B cell (primary cell): ENCODE results near the gene SMIM26. TPM values are rescaled to one million over a fixed set of nuclear protein-coding genes. Genes with fewer than 3 reads are reported as not detected.

Source experiments
- ATAC-seq: fragments of 200-7000 bp; cut with Tn5 transposase; one replicate; pipeline ENCODE4 v1.10.0; 2021; ENCODE audit warnings: low read depth, mild to moderate bottlenecking, moderate number of reproducible peaks, moderate library complexity
- CTCF ChIA-PET: fragments of 350-600 bp; sonication (Branson Sonifier 250); formaldehyde crosslinking; loops from one replicate; lab custom pipeline; 2021; ENCODE audit warnings: antibody characterized with exemption, inconsistent platforms; lab: Charles Lee
- POLR2A ChIA-PET: fragments of 350-600 bp; sonication (Branson Sonifier 250); formaldehyde crosslinking; loops from one replicate; lab custom pipeline; 2021; ENCODE audit warnings: antibody characterized with exemption; lab: Charles Lee
- DNase-seq: peaks from one replicate; pipeline ENCODE4 v3.0.0; 2013
- H2AFZ ChIP-seq: 2 replicates; pipeline ENCODE4 v1.6.1; 2012; ENCODE audit warnings: mild to moderate bottlenecking, low read depth, low read length; ENCODE audit not compliant: insufficient read depth, poor library complexity, severe bottlenecking
- H3K27ac ChIP-seq, 2 donors: 1 replicate in 1 of 2; 2 replicates in 1 of 2; pipeline ENCODE4 v1.5.1; 2012 to 2013; ENCODE audit warnings: low read length in 2 of 2, mild to moderate bottlenecking in 2 of 2, moderate library complexity in 1 of 2
- H3K27me3 ChIP-seq, 4 experiments: fragments of 200-600 bp in 1 of 4; sonication (generic) in 1 of 4; replicated peaks in 1 of 4; 1 replicate in 2 of 4; 2 replicates in 2 of 4; pipeline versions ENCODE4 v1.6.1 to v1.7.0; 2013 to 2016; ENCODE audit warnings: low read length in 3 of 4, mild to moderate bottlenecking in 2 of 4, mixed read lengths in 1 of 4, moderate library complexity in 1 of 4; ENCODE audit not compliant: insufficient read depth in 4 of 4, control insufficient read depth in 3 of 4; ENCODE audit errors: control extremely low read depth in 1 of 4
- H3K36me3 ChIP-seq, 2 experiments: replicated peaks in 1 of 2; 1 replicate in 1 of 2; 2 replicates in 1 of 2; pipeline versions ENCODE4 v1.6.1 to v1.7.1; 2013; ENCODE audit warnings: low read length in 1 of 2; ENCODE audit not compliant: insufficient read depth in 2 of 2, control insufficient read depth in 1 of 2; ENCODE audit errors: control extremely low read depth in 1 of 2, extremely low read depth in 1 of 2
- H3K4me1 ChIP-seq, 2 donors: fragments of 200-600 bp in 1 of 2; sonication (generic) in 1 of 2; 1 replicate in 1 of 2; 2 replicates in 1 of 2; pipeline versions ENCODE4 v1.5.1 to v1.6.1; 2013 to 2017; ENCODE audit warnings: low read length in 2 of 2; ENCODE audit not compliant: control insufficient read depth in 2 of 2, insufficient read depth in 2 of 2
- H3K4me2 ChIP-seq: replicated peaks from 2 replicates; pipeline ENCODE3; 2012; ENCODE audit warnings: mild to moderate bottlenecking, low read depth, low read length; ENCODE audit not compliant: poor library complexity, severe bottlenecking
- H3K4me3 ChIP-seq, 5 experiments: fragments of 200-600 bp in 1 of 5; sonication (generic) in 1 of 5; 1 replicate in 3 of 5; 2 replicates in 2 of 5; pipeline versions ENCODE4 v1.5.1 to v1.7.0; 2011 to 2016; ENCODE audit warnings: low read length in 4 of 5, mild to moderate bottlenecking in 4 of 5, low read depth in 2 of 5, control low read depth in 1 of 5, moderate library complexity in 1 of 5; ENCODE audit not compliant: insufficient read depth in 1 of 5; ENCODE audit errors: control extremely low read depth in 1 of 5, extremely low read depth in 1 of 5
- H3K79me2 ChIP-seq: fragments of 200-600 bp; sonication (generic); one replicate; pipeline ENCODE4 v1.6.0; 2016; ENCODE audit warnings: low read length; ENCODE audit not compliant: control insufficient read depth, insufficient read depth
- H3K9ac ChIP-seq: fragments of 200-600 bp; sonication (generic); 2 replicates; pipeline ENCODE4 v1.6.1; 2017; ENCODE audit warnings: mild to moderate bottlenecking, low read length, moderate library complexity
- H3K9me3 ChIP-seq, 3 donors: one replicate each; pipeline versions ENCODE4 v1.6.1 to v1.7.1; 2013; ENCODE audit warnings: low read length in 2 of 3; ENCODE audit not compliant: control insufficient read depth in 2 of 3, insufficient read depth in 1 of 3; ENCODE audit errors: control extremely low read depth in 1 of 3
- H4K20me1 ChIP-seq: 2 replicates; pipeline ENCODE4 v1.6.0; 2012; ENCODE audit warnings: mild to moderate bottlenecking, low read length; ENCODE audit not compliant: insufficient read depth, control insufficient read depth, poor library complexity, severe bottlenecking
- H3K27ac Mint-ChIP-seq: one replicate; pipeline ENCODE4 v1.8.0; 2021; ENCODE audit warnings: mixed read lengths
- H3K27me3 Mint-ChIP-seq: one replicate; pipeline ENCODE4 v1.8.0; 2021; ENCODE audit warnings: mixed read lengths
- H3K4me1 Mint-ChIP-seq: one replicate; pipeline ENCODE4 v1.8.0; 2021; ENCODE audit warnings: mixed read lengths
- H3K4me3 Mint-ChIP-seq: one replicate; pipeline ENCODE4 v1.8.0; 2021; ENCODE audit warnings: mixed read lengths
- H3K9me3 Mint-ChIP-seq: one replicate; pipeline ENCODE4 v1.8.0; 2022; ENCODE audit warnings: mixed read lengths; ENCODE audit not compliant: insufficient read depth
- CTCF ChIP-seq: fragments of 200-600 bp; IDR thresholded peaks from one replicate; pipeline ENCODE4 v1.8.0; 2022; ENCODE audit warnings: antibody characterized with exemption, mild to moderate bottlenecking
- EZH2 ChIP-seq: IDR thresholded peaks from 2 replicates; pipeline ENCODE4 v1.6.1; 2012; ENCODE audit warnings: borderline replicate concordance, low read depth, mild to moderate bottlenecking, moderate library complexity, low read length; ENCODE audit not compliant: insufficient read depth, poor library complexity, severe bottlenecking
- intact Hi-C: fragments of 100-400 bp; cut with micrococcal nuclease; formaldehyde crosslinking; loops from one replicate; pipeline ENCODE4 v1.10.0; 2022
- polyA plus RNA-seq: library from polyadenylated mRNA; depleted of rRNA; stranded (reverse); fragments of >200 nt; gene quantifications from 2 replicates; pipeline ENCODE4 v1.2.3, GENCODE V29; 2012
- total RNA-seq, 2 donors: library from RNA; stranded (reverse); fragments of 120-200 nt in 1 of 2; gene quantifications; 1 replicate in 1 of 2; 2 replicates in 1 of 2; pipeline versions ENCODE4 v1.2.3 to v1.2.4, GENCODE V29; 2013 to 2022

The SMIM26 gene
- total and polyA plus RNA-seq, 2 donors (not counting 1 experiment from before 2014, with no cell fraction given), result 47.7 to 100 TPM

GRCh38 chr20:18596270-18596669 lies 29.0 kb downstream of the SMIM26 start:
- H2AFZ ChIP-seq, result no peak overlapping the region
- TF ChIP-seq EZH2 (no peak), CTCF (no peak)
- H3K4me1 ChIP-seq, result no peaks in the 10 kb centered on the region
- H3K9ac ChIP-seq, result no peak overlapping the region
- no peaks in the 10 kb centered on the region for H4K20me1 ChIP-seq
- H3K9me3 Mint-ChIP-seq, result no peaks in the 10 kb centered on the region
- H3K36me3 ChIP-seq, result peaks cover 0 to 16% of the 10 kb centered on the region in 2 experiments
- POLR2A ChIA-PET, result interaction anchor here (0.6 kb wide), 1 partner anchor 31 kb away, joined by 10 read pairs; no protein-coding TSS in a partner anchor
- no peaks in the 10 kb centered on the region for H3K4me1 Mint-ChIP-seq
- ATAC-seq (no peak), DNase-seq (no peak)
- no peak overlapping the region for H3K4me3 ChIP-seq
- no peaks in the 10 kb centered on the region for H3K79me2 ChIP-seq
- no peak overlapping the region for H3K27ac ChIP-seq
- CTCF ChIA-PET, result no interaction called here
- H3K27me3 ChIP-seq, result no peaks in the 10 kb centered on the region
- H3K9me3 ChIP-seq, result no peaks in the 10 kb centered on the region
- intact Hi-C loops, result no loop called here
- H3K4me2 ChIP-seq, result no peak overlapping the region
- H3K27ac Mint-ChIP-seq, result no peak overlapping the region
- H3K27me3 Mint-ChIP-seq, result no peaks in the 10 kb centered on the region
- no peak overlapping the region for H3K4me3 Mint-ChIP-seq

- TF ChIP-seq CTCF, result no peak
- no peak for TF ChIP-seq EZH2
- H4K20me1 ChIP-seq, result no peaks in the 10 kb centered on the region
- peaks cover 0 to 3% of the 10 kb centered on the region in 2 experiments for H3K36me3 ChIP-seq
- intact Hi-C loops, result no loop called here
- POLR2A ChIA-PET, result no interaction called here
- Mint-ChIP-seq H3K9me3 (no peaks in the 10 kb centered on the region), H3K27ac (no peak overlapping the region), H3K27me3 (no peaks in the 10 kb centered on the region), H3K4me3 (no peak overlapping the region), H3K4me1 (no peaks in the 10 kb centered on the region)
- no peak overlapping the region for H3K4me3 ChIP-seq
- H2AFZ ChIP-seq, result no peak overlapping the region
- no peak for DNase-seq
- no peaks in the 10 kb centered on the region for H3K27me3 ChIP-seq
- H3K79me2 ChIP-seq, result no peaks in the 10 kb centered on the region
- no peaks in the 10 kb centered on the region for H3K9me3 ChIP-seq
- CTCF ChIA-PET, result no interaction called here
- no peaks in the 10 kb centered on the region for H3K4me1 ChIP-seq
- H3K9ac ChIP-seq, result no peak overlapping the region
- no peak overlapping the region for H3K27ac ChIP-seq
- no peak for ATAC-seq
- H3K4me2 ChIP-seq, result no peak overlapping the region
Observed at GRCh38 chr20:18609741-18610140, 42.5 kb downstream of the SMIM26 start.
